HepG2 (cell line): ENCODE results near the gene SLC15A2. TPM values are rescaled to one million over a fixed set of nuclear protein-coding genes. Genes with fewer than 3 reads are reported as not detected.

Experiments
- ATAC-seq: fragments of 200-7000 bp; cut with Tn5 transposase; 3 replicates; pipeline ENCODE4 v1.9.1; 2020; ENCODE audit warnings: mild to moderate bottlenecking, moderate library complexity
- BruUV-seq: library from RNA; stranded (reverse); fragments of 400-500 nt; replicated peaks from 2 replicates; lab custom pipeline; 2021; lab: Mats Ljungman, UMichigan
- CTCF ChIA-PET: fragments of 300-600 bp; formaldehyde crosslinking; extraction: SDS; loops from one replicate; lab custom pipeline; 2021; ENCODE audit warnings: low total read pairs, inconsistent platforms, low intra/inter-chr PET ratio; lab: Yijun Ruan, JAX
- POLR2A ChIA-PET: fragments of 350-600 bp; sonication (Branson Sonifier 250); formaldehyde crosslinking; loops from one replicate; lab custom pipeline; 2020; ENCODE audit warnings: antibody characterized with exemption, inconsistent platforms; lab: Yijun Ruan, JAX
- DNase-seq: peaks from one replicate; pipeline ENCODE4 v3.0.0-alpha.2; 2015; ENCODE audit warnings: low spot score
- FAIRE-seq: peaks from 3 replicates; lab custom pipeline; 2011; peaks lifted over from hg19 to GRCh38; lab: Jason Lieb, UNC
- H2AFZ ChIP-seq: one replicate; pipeline ENCODE4 v1.6.1; 2011; ENCODE audit warnings: low read length, inconsistent platforms
- H3K27ac ChIP-seq: fragments of 300-600 bp; 3 replicates; pipeline ENCODE4 v1.8.0; 2011; ENCODE audit warnings: mixed run types, mild to moderate bottlenecking, mixed read lengths, low read length, inconsistent platforms; ENCODE audit not compliant: insufficient read depth; ENCODE audit errors: extremely low read length
- H3K27me3 ChIP-seq, 2 experiments: fragments of 200-600 bp in 1 of 2; 2 replicates in 1 of 2; 3 replicates in 1 of 2; pipeline versions ENCODE4 v1.6.0 to v1.8.0; 2011; ENCODE audit warnings: low read length in 2 of 2, mild to moderate bottlenecking in 2 of 2, moderate library complexity in 2 of 2, inconsistent platforms in 1 of 2; ENCODE audit not compliant: insufficient read depth in 2 of 2, control insufficient read depth in 1 of 2
- H3K36me3 ChIP-seq, 2 experiments: fragments of 200-600 bp in 1 of 2; replicated peaks in 1 of 2; 2 replicates in 1 of 2; 3 replicates in 1 of 2; pipeline versions ENCODE4 v1.5.1 to v1.8.0; 2011; ENCODE audit warnings: low read length in 2 of 2, inconsistent platforms in 1 of 2; ENCODE audit not compliant: insufficient read depth in 2 of 2, control insufficient read depth in 1 of 2
- H3K4me1 ChIP-seq: 2 replicates; pipeline ENCODE4 v1.5.1; 2012; ENCODE audit warnings: low read length, inconsistent platforms; ENCODE audit not compliant: insufficient read depth
- H3K4me2 ChIP-seq: 2 replicates; pipeline ENCODE4 v1.6.0; 2011; ENCODE audit warnings: low read depth, low read length, inconsistent platforms
- H3K4me3 ChIP-seq, 3 experiments: fragments of 200-600 bp in 1 of 3; sonication (generic), shearing (Covaris generic) in 1 of 3; replicated peaks in 1 of 3; 2 replicates each; pipeline ENCODE4 v1.5.1; 2011 to 2016; ENCODE audit warnings: low read length in 3 of 3, inconsistent platforms in 2 of 3, low read depth in 2 of 3, mild to moderate bottlenecking in 2 of 3, control low read depth in 1 of 3, mixed read lengths in 1 of 3; ENCODE audit not compliant: insufficient read depth in 1 of 3
- H3K79me2 ChIP-seq: one replicate; pipeline ENCODE4 v1.6.1; 2011; ENCODE audit warnings: low read length, inconsistent platforms; ENCODE audit not compliant: insufficient read depth
- H3K9ac ChIP-seq: 2 replicates; pipeline ENCODE4 v1.6.0; 2011; ENCODE audit warnings: mild to moderate bottlenecking, low read depth, low read length, inconsistent platforms; ENCODE audit not compliant: insufficient read depth
- H3K9me3 ChIP-seq: 2 replicates; pipeline ENCODE4 v1.5.1; 2012; ENCODE audit warnings: mild to moderate bottlenecking, low read length
- H4K20me1 ChIP-seq: 2 replicates; pipeline ENCODE4 v1.6.0; 2011; ENCODE audit warnings: inconsistent platforms, mild to moderate bottlenecking, low read length, moderate library complexity; ENCODE audit not compliant: insufficient read depth
- AHDC1 ChIP-seq: sonication (generic); formaldehyde crosslinking; IDR thresholded peaks from 2 replicates; pipeline ENCODE4 v1.5.1; 2020; ENCODE audit warnings: mild to moderate bottlenecking, missing genetic modification reagents, borderline replicate concordance
- BRF2 ChIP-seq: sonication (generic); formaldehyde crosslinking; IDR thresholded peaks from 2 replicates; pipeline ENCODE4 v1.8.1; 2022; ENCODE audit warnings: mild to moderate bottlenecking, missing genetic modification reagents
- ISL2 ChIP-seq: sonication (generic); formaldehyde crosslinking; IDR thresholded peaks from 2 replicates; pipeline ENCODE4 v1.5.0; 2020; ENCODE audit warnings: missing genetic modification reagents
- NFYC ChIP-seq: IDR thresholded peaks from 2 replicates; pipeline ENCODE4 v1.6.1; 2016; ENCODE audit warnings: missing genetic modification reagents, missing compliant biosample characterization
- ZBTB20 ChIP-seq: sonication (generic); formaldehyde crosslinking; IDR thresholded peaks from 2 replicates; pipeline ENCODE4 v1.8.1; 2023; ENCODE audit warnings: missing genetic modification reagents, low read depth, mild to moderate bottlenecking, borderline replicate concordance
- ZNF331 ChIP-seq: sonication (generic); formaldehyde crosslinking; IDR thresholded peaks from 2 replicates; pipeline ENCODE4 v1.4.0; 2020; ENCODE audit warnings: missing genetic modification reagents
- ZNF556 ChIP-seq: sonication (generic); formaldehyde crosslinking; IDR thresholded peaks from 2 replicates; pipeline ENCODE4 v1.4.0; 2020; ENCODE audit warnings: mild to moderate bottlenecking, missing genetic modification reagents, borderline replicate concordance
- ZNF564 ChIP-seq: sonication (generic); formaldehyde crosslinking; IDR thresholded peaks from 2 replicates; pipeline ENCODE4 v1.8.1; 2023; ENCODE audit warnings: mild to moderate bottlenecking, missing genetic modification reagents
- WGBS: methylation state at CpG from one replicate; pipeline ENCODE4 v1.1.6; 2017; ENCODE audit warnings: low lambda C conversion rate; 5-methylcytosine and 5-hydroxymethylcytosine counted together
- in situ Hi-C: cut with HindIII; loops from 2 replicates; pipeline ENCODE4 v1.10.0; 2017; ENCODE audit warnings: low pct_unique_long_range_greater_than_20kb; ENCODE audit not compliant: extremely low pct_ligation_motif_present
- intact Hi-C: fragments of 100-400 bp; cut with micrococcal nuclease; formaldehyde crosslinking; loops from one replicate; pipeline ENCODE4 v1.10.0; 2022; ENCODE audit not compliant: unreplicated experiment
- polyA plus RNA-seq, 8 experiments: library from polyadenylated mRNA; depleted of rRNA in 3 of 8; stranded (reverse) in 7 of 8; unstranded in 1 of 8; fragments of >200 nt; fragmentation: Illumina TruSeq in 4 of 8; extraction: Trizol in 4 of 8; gene quantifications; 2 replicates each; pipeline versions ENCODE4 v1.2.1 to v1.2.3, GENCODE V29; 2011 to 2016; ENCODE audit warnings: low read depth in 4 of 8, missing spikeins in 1 of 8, mixed read lengths in 1 of 8; ENCODE audit not compliant: insufficient read depth in 1 of 8
- total RNA-seq, 5 experiments: library from RNA; depleted of rRNA; stranded (reverse); fragments of >200 nt; fragmentation: Illumina TruSeq; extraction: Trizol; gene quantifications; 2 replicates each; pipeline ENCODE4 v1.2.3, GENCODE V29; 2016; ENCODE audit warnings: low read depth in 1 of 5

The SLC15A2 gene
- total and polyA plus RNA-seq, 2 of the 13 experiments (the other 11 are each of a cell fraction or from before 2014, with no cell fraction given): 1.0 to 1.4 TPM

DNA sequence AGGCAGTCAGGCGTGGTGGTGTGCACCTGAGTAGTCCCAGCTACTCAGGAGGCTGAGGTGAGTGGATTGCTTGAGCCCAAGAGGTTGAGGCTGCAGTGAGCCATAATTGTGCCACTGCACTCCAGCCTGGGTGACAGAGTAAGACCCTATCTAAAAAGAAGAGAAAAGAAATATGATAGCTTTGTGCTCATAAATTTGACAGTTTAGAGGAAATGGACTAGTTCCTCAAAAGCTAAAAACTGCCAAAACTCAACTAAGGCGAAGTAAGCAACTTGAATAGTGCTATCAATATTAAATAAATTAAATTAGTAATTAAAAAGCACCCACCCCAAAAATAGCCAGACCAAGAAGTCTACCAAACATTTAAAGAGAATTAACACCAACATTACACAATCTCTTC is 24.5 kb upstream of the SLC15A2 start:
- intact Hi-C loops (no loop called here), in situ Hi-C loops (no loop called here)
- Histone ChIP-seq H2AFZ (no peak overlapping the region), H3K27me3 (no peaks in the 10 kb centered on the region), H3K36me3 (no peaks in the 10 kb centered on the region), H4K20me1 (no peaks in the 10 kb centered on the region), H3K79me2 (no peaks in the 10 kb centered on the region), H3K27ac (no peak overlapping the region), H3K9ac (no peak overlapping the region), H3K4me2 (no peak overlapping the region), H3K9me3 (no peaks in the 10 kb centered on the region), H3K4me3 (no peak overlapping the region), H3K4me1 (no peaks in the 10 kb centered on the region)
- BruUV-seq: no TSS peak
- no peak for DNase-seq
- TF ChIP-seq ZNF564 (CRISPR knock-in tag): no peak
- TF ChIP-seq NFYC (CRISPR knock-in tag): no peak
- ChIA-PET CTCF (no interaction called here), POLR2A (no interaction called here)
- 95% methylated on average over 2 of the region's 2 CpGs for WGBS
- no peak for FAIRE-seq
- ATAC-seq: no peak

DNA sequence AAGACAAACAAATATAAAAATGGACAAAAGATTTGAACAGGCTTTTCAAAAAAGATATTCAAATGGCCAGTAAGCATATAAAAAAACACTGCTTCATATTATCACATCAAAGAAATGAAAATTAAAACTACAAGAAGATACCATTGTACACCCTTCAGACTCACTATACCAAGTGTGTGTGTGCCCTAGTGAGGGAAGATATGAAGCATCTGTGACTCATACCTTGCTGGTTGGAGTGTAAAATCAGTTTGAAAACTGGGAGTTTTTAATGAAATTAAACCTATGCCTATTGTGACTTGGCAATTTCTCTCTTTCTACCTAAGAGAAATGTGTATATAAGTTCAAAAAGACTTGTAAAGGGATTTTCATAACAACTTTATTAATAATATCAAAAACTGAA is 23.5 kb upstream of the SLC15A2 start:
- DNase-seq (no peak), FAIRE-seq (no peak), ATAC-seq (no peak)
- no peak overlapping the region for H2AFZ ChIP-seq
- H3K9ac ChIP-seq: no peak overlapping the region
- TF ChIP-seq ISL2 (CRISPR knock-in tag): no peak
- TF ChIP-seq BRF2: no peak
- TF ChIP-seq AHDC1 (CRISPR knock-in tag): no peak
- TF ChIP-seq ZBTB20 (CRISPR knock-in tag): no peak
- TF ChIP-seq ZNF331 (CRISPR knock-in tag): no peak
- no peak for TF ChIP-seq ZNF556 (CRISPR knock-in tag)
- no peaks in the 10 kb centered on the region for H3K27me3 ChIP-seq
- POLR2A ChIA-PET: no interaction called here
- no peaks in the 10 kb centered on the region for H3K9me3 ChIP-seq
- H3K36me3 ChIP-seq: no peaks in the 10 kb centered on the region
- no TSS peak for BruUV-seq
- H3K4me2 ChIP-seq: no peak overlapping the region
- intact Hi-C loops (no loop called here), in situ Hi-C loops (no loop called here)
- no peaks in the 10 kb centered on the region for H4K20me1 ChIP-seq
- H3K27ac ChIP-seq: no peak overlapping the region
- no peaks in the 10 kb centered on the region for H3K4me1 ChIP-seq
- CTCF ChIA-PET: no interaction called here
- H3K79me2 ChIP-seq: no peaks in the 10 kb centered on the region
- no peak overlapping the region for H3K4me3 ChIP-seq
